Amygdala (tissue), 56 donors: ENCODE data around the gene SMYD3.
"Not testable (repeated sequence)": the region's sequence is repeated elsewhere in the genome, so short reads cannot be mapped to it uniquely, and the experiment has no call there.

Experiments used
- DNase-seq, 56 donors: peaks; one replicate each; lab custom pipeline; 2025; lab: John Stamatoyannopoulos, UW

SMYD3 gene

GRCh38 chr1:245772325-245772724 lies 734.8 kb downstream of the SMYD3 start:
- no peak for DNase-seq

GRCh38 chr1:245771511-245772281 lies 735.4 kb downstream of the SMYD3 start:
- no peak for DNase-seq

- no peak for DNase-seq
Measured at GRCh38 chr1:245770156-245770555, 736.9 kb downstream of the SMYD3 start.

- no peak for DNase-seq
Measured at GRCh38 chr1:245768596-245768995, 738.5 kb downstream of the SMYD3 start.

GRCh38 chr1:245765230-245766000 lies 741.7 kb downstream of the SMYD3 start:
- no peak for DNase-seq

- peak in 1 of 56 donors; percentile 16 for DNase-seq
Measured at GRCh38 chr1:245763873-245764331, 743.2 kb downstream of the SMYD3 start.

- DNase-seq: no peak
Measured at GRCh38 chr1:245762396-245762910, 744.6 kb downstream of the SMYD3 start.

- DNase-seq: no peak
Measured at GRCh38 chr1:245760301-245760700, 746.8 kb downstream of the SMYD3 start.

- no peak for DNase-seq
Measured at GRCh38 chr1:245754463-245754961, 752.6 kb downstream of the SMYD3 start.

- no peak for DNase-seq
Measured at GRCh38 chr1:245753807-245754206, 753.3 kb downstream of the SMYD3 start.

GRCh38 chr1:245752561-245752960 lies 754.5 kb downstream of the SMYD3 start:
- no peak for DNase-seq

GRCh38 chr1:245751726-245752470 lies 755.2 kb downstream of the SMYD3 start:
- DNase-seq: no peak

- DNase-seq: no peak
Measured at GRCh38 chr1:245751116-245751515, 756.0 kb downstream of the SMYD3 start.

GRCh38 chr1:245750261-245750660 lies 756.8 kb downstream of the SMYD3 start:
- DNase-seq: no peak

GRCh38 chr1:245749053-245749452 lies 758.0 kb downstream of the SMYD3 start:
- DNase-seq: no peak

GRCh38 chr1:245748646-245749045 lies 758.4 kb downstream of the SMYD3 start:
- DNase-seq: no peak

GRCh38 chr1:245748240-245748639 lies 758.8 kb downstream of the SMYD3 start:
- DNase-seq: no peak

- no peak for DNase-seq
Measured at GRCh38 chr1:245742896-245743295, 764.2 kb downstream of the SMYD3 start.

GRCh38 chr1:245740336-245740735 lies 766.7 kb downstream of the SMYD3 start:
- not testable (repeated sequence) for DNase-seq

- DNase-seq: no peak
Measured at GRCh38 chr1:245730801-245731200, 776.3 kb downstream of the SMYD3 start.

- not testable (repeated sequence) for DNase-seq
Measured at GRCh38 chr1:245728035-245728434, 779.0 kb downstream of the SMYD3 start.
